Brain microvascular endothelial cell (primary cell): ENCODE results near the gene STRA6.

ENCODE experiments used
- DNase-seq: peaks from one replicate; pipeline ENCODE4 v3.0.0-alpha.2; 2020
- H3K27ac ChIP-seq: fragments of 250-450 bp; sonication (Bioruptor Pico); 2 replicates; pipeline ENCODE4 v1.5.1; 2020; ENCODE audit warnings: mild to moderate bottlenecking, moderate library complexity
- H3K27me3 ChIP-seq: fragments of 250-450 bp; sonication (Bioruptor Pico); replicated peaks from 2 replicates; pipeline ENCODE4 v1.5.1; 2020; ENCODE audit warnings: mild to moderate bottlenecking
- H3K36me3 ChIP-seq: fragments of 250-450 bp; sonication (Bioruptor Pico); replicated peaks from 2 replicates; pipeline ENCODE4 v1.5.1; 2020; ENCODE audit warnings: mild to moderate bottlenecking
- H3K4me3 ChIP-seq: 2 replicates; pipeline ENCODE4 v1.5.1; 2011; ENCODE audit warnings: low read depth, mild to moderate bottlenecking, control low read depth, low read length, moderate library complexity
- in situ Hi-C: cut with HindIII; loops from 2 replicates; pipeline ENCODE4 v1.10.0; 2017; ENCODE audit warnings: low sequenced_read_pairs, low pct_ligation_motif_present
- TF ChIP-seq, protein P1 (sequence below): IDR thresholded peaks from 2 replicates; pipeline ENCODE4 v1.5.1; 2011; ENCODE audit warnings: low read depth, mild to moderate bottlenecking, moderate library complexity, low read length, control low read depth, inconsistent platforms; ENCODE audit errors: missing control alignments

Gene STRA6

DNA sequence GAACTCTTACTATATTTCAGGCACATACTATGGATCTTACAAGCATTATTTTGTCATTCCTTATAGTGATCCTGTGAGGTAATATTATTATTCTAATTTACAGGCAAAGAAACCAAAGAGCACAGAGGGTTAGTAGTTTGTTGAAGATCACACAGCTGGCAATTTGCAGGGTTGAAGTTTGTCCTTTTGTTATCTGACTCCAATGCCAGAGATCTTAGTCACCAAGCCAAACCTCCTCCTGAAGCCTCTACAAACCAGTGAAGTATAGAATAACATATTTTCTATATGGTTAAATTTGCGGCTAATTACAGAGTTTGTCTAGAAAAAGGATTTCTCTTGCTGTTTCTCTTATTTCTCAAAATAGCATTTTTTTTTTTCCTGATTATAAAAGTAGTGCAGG is 61.0 kb downstream of the STRA6 start:
- H3K27me3 ChIP-seq = no peaks in the 10 kb centered on the region
- no peaks in the 10 kb centered on the region for H3K36me3 ChIP-seq
- no peak overlapping the region for H3K4me3 ChIP-seq
- no peak overlapping the region for H3K27ac ChIP-seq
- in situ Hi-C loops = no loop called here
- peak; percentile 29 for DNase-seq
- TF ChIP-seq, protein P1, sequence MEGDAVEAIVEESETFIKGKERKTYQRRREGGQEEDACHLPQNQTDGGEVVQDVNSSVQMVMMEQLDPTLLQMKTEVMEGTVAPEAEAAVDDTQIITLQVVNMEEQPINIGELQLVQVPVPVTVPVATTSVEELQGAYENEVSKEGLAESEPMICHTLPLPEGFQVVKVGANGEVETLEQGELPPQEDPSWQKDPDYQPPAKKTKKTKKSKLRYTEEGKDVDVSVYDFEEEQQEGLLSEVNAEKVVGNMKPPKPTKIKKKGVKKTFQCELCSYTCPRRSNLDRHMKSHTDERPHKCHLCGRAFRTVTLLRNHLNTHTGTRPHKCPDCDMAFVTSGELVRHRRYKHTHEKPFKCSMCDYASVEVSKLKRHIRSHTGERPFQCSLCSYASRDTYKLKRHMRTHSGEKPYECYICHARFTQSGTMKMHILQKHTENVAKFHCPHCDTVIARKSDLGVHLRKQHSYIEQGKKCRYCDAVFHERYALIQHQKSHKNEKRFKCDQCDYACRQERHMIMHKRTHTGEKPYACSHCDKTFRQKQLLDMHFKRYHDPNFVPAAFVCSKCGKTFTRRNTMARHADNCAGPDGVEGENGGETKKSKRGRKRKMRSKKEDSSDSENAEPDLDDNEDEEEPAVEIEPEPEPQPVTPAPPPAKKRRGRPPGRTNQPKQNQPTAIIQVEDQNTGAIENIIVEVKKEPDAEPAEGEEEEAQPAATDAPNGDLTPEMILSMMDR = no peak

DNA sequence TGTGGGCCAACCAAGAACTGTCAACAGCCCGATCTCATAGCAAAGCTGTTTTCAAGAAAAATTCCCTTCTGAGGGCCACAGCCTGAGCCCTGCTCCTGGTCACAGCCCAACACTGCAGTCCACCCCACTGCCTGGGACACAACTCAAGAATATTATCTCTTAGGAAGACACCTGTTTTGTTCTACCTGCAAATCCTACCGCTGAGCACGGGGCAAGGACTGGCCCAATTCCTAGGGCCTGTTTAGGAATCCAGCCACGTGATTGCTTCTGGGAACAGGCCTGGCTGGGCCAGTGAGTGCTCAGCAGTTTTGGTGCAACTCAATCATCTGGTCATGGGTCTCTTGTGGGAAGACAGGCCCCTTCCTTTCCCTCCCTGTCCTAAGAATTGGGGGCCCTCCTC is 63.9 kb downstream of the STRA6 start:
- H3K27me3 ChIP-seq = peaks cover 15% of the 10 kb centered on the region

DNA sequence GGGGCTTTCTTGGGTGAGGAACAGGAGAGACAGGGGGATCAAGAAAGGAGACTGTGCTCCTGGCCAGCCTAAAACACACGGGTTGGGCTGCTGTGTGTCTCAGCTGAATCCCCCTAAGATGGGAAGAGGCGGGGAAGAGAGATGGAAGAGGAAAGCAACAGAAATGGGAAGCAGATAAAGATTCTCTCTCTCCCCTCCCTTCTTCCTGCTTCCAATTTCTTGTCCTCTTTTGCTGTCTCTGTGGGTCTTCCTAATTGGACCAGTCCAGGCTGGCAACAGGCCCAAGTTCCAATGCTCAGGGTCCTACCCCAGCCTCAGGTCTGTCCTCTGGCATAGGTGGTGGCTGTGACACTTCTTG is 65.1 kb downstream of the STRA6 start:
- Histone ChIP-seq H3K4me3 (no peak overlapping the region), H3K36me3 (no peaks in the 10 kb centered on the region), H3K27me3 (peaks cover 26% of the 10 kb centered on the region), H3K27ac (no peak overlapping the region)
- DNase-seq = no peak
- TF ChIP-seq, protein P1 = no peak
- in situ Hi-C loops = no loop called here

More for the DNA sequence above, 63.9 kb downstream of the STRA6 start:
- in situ Hi-C loops = no loop called here
- TF ChIP-seq, protein P1 = no peak
- no peak for DNase-seq
- no peak overlapping the region for H3K4me3 ChIP-seq
- H3K27ac ChIP-seq = no peak overlapping the region
- no peaks in the 10 kb centered on the region for H3K36me3 ChIP-seq

DNA sequence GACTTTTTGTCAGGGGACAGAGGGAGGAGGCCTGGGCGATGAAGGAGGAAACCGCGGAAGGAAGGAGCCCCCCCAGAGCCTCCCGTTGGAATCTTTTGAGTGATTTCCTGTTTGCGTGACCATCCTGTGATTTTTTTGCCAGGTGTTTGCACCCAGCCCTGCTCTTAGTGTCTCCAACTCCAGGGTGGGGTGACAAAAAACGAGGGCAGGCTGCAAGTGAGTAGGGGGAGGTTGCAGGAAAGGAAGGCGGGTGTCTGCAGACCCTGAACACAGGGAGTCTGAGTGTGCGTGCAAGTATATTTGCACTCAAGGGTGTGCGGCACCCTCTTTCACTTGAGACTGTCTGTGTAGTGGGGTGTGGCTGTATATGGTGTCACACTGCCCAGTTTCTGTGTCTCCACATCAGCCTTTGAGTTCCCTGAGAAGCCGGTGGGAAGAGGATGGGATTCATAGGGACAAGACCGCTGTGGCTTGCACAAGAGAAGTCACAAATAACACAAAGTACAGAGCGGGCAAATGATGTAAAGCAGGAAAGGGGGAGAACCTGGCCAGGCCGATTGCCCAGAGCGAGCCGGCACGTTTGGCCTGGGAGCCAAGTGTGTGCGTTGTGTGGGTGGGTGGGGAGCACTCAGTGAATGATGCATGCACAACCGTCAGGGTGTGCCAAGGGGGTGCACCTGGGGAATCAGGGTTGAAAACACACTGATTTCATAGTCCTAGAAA is 65.6 kb downstream of the STRA6 start:
- no peaks in the 10 kb centered on the region for H3K36me3 ChIP-seq
- peaks cover 32% of the 10 kb centered on the region for H3K27me3 ChIP-seq
- in situ Hi-C loops = no loop called here
- no peak for DNase-seq
- H3K27ac ChIP-seq = no peak overlapping the region
- H3K4me3 ChIP-seq = peak overlapping the region; percentile 34
- TF ChIP-seq, protein P1 = no peak

DNA sequence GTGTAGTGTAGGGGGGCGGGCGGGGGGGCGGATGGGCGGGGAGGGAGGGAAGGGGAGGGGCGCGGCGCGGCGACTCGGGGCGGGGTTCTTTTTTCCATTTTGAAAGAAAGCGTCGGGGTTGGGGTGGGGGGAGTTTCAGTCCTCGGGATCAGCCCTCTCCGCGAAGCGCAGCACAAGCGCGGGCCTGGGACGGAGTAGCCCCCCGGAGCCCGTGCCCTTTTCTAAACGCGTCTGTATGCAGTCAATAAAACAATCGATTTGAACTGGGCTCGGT is 66.1 kb downstream of the STRA6 start:
- TF ChIP-seq, protein P1 = no peak
- H3K27me3 ChIP-seq = peaks cover 37% of the 10 kb centered on the region
- in situ Hi-C loops = no loop called here
- no peak overlapping the region for H3K27ac ChIP-seq
- H3K36me3 ChIP-seq = no peaks in the 10 kb centered on the region
- no peak for DNase-seq
- H3K4me3 ChIP-seq = peak overlapping the region; percentile 44

DNA sequence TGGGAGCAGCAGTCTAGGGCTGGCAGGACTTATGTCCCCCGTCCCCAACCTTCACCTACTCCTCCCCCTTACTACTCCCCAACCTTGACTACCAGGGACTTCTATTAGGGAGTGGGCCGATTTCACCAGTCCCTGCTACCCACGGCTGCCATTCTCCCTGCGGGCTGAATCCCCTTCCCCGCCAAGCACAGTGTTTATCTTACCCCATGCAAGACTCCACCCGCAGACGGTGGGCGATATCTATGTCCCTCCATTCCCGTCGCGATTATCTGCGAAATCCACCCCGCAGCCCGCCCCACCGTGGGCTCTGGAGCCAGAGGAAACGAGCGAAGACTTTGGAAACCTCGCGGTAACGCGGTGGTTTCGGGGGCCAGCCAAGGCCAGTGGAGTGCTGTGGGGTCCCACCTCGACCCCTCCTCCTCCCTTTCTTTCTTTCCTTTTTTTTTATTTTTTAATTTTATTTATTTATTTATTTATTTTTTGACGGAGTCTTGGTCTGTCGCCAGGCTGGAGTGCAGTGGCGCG is 67.5 kb downstream of the STRA6 start:
- H3K27ac ChIP-seq = no peak overlapping the region
- TF ChIP-seq, protein P1 = no peak
- in situ Hi-C loops = no loop called here
- H3K27me3 ChIP-seq = peaks cover 50% of the 10 kb centered on the region
- no peak overlapping the region for H3K4me3 ChIP-seq
- no peaks in the 10 kb centered on the region for H3K36me3 ChIP-seq
- DNase-seq = no peak
